ENCODE results near the gene WDFY1.

- TF ChIP-seq EZH2 (IDR thresholded peaks at IDR 0.05; ENCODE audit: low read depth, unreplicated experiment) = no peak
- TF ChIP-seq EZH2phosphoT487 (IDR thresholded peaks at IDR 0.05; ENCODE audit: unreplicated experiment) = no peak
- no peak for TF ChIP-seq CTCF (conservative IDR thresholded peaks at IDR 0.05; ENCODE audit: low read depth in 2 of 2)
- no peak for TF ChIP-seq ZNF114 (CRISPR knock-in tag; IDR thresholded peaks at IDR 0.05)
Observed at GRCh38 chr2:223889229-223889628, 55.9 kb downstream of the WDFY1 start.

Measured in GM23338 (cell line).